ENCODE data around the gene AZGP1.
"Not testable (repeated sequence)": the region's sequence is repeated elsewhere in the genome, so short reads cannot be mapped to it uniquely, and the experiment has no call there.

AZGP1 gene

DNA sequence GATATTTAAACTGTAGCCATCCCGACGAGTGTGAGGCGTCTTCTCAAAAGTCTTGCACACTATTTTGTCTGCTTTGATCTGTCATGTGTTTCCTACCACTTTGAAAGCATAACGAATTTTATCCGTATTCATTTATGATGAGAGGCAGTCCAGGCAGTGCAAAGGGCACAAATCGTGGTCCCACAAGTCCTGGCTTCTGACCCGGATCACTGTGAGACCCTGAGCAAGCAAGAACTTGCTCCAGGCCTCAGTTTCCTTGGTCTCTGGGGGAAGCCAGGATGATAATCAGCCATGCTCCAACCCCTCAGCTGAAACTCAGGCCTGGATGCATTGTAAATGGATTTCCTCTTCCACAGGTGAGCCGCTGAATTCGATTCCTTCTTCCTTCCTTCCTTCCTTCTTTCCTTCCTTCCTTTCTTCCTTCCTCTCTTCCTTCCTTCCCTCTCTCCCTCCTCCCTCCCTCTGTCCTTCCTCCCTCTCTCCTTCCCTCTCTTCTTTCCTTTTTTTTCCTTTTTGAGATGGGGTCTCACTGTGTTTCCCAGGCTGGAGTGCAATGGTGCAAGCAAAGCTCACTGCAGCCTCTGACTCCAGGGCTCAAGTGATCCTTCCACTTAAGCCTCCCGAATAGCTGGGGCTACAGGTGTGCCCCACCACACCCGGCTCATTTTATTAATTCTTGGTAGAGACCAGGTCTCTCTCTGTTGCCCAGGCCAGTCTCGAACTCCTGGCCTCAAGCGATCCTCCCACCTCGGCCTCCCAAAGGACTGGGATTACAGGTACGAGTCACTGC lies 21.1 kb upstream of the AZGP1 start:
- no peak for DNase-seq

DNA sequence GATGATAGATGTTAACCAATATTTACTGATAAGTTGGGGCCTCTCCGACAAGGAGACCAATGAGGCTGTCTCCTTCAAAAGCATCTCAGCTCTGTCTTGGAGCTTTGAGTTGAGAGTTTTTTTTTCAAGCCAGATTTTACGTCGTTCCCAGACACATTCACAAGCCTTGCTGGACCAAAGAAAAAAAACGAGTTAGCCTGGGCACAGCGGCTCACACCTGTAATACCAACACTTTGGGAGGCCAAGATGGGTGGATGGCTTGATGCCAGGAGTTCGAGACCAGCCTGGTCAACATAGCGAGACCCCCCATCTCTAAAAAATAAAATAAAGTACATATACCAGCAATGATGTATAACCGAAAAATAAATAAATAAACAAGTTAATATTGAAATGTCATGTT lies 19.0 kb upstream of the AZGP1 start:
- DNase-seq, result no peak

DNA sequence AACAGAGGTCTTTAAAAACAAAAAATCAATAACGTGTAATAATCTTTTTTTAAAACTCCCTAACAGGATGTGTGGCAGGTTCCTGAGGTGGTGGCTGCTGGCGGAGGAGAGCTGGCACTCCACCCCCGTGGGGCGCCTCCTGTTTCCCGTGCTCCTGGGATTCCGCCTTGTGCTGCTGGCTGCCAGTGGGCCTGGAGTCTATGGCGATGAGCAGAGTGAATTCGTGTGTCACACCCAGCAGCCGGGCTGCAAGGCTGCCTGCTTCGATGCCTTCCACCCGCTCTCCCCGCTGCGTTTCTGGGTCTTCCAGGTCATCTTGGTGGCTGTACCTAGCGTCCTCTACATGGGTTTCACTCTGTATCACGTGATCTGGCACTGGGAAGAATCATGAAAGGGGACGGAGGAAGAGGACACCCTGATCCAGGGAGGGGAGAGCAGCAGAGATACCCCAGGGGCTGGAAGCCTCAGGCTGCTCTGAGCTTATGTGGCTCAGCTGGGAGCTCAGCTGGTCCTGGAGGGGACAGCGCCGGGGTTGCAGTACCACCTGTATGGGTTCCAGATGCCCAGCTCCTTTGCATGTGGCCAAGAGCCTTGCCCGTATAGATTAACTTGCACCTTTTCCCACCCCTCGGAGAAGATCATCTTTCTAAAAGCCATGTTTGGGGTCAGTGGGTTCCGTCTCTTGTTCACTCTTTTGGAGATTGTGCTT lies 16.7 kb upstream of the AZGP1 start:
- no peak for DNase-seq

DNA sequence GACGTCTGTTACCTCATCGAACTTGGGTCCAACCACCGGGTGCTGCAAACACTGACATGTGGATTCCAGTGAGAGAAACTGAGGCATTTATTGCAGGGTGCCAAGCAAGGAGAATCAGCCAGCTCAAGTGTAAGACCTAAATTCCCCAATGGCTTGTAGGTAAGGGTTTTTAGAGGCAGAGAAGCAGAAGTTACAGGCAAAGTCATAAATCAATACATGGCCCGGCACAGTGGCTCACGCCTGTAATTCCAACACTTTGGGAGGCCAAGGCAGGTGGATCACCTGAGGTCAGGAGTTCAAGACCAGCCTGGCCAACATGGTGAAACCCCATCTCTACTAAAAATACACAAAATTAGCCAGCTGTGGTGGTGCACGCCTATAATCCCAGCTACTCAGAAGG lies 15.7 kb upstream of the AZGP1 start:
- not testable (repeated sequence) for DNase-seq

DNA sequence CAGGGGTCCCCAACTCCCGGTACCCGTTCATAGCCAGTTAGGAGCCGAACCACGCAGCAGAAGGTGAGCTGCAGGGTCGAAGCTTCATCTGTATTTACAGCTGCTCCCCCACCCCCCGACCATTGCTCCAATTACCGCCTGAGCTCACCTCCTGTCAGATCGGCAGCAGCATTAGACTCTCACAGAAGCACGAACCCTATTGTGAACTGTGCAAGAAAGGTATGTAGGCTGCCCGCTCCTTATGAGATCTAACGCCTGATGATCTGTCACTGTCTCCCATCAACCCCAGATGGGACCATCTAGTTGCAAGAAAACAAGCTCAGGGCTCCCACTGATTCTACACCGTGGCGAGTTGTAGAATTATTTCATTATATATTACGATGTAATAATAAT lies 14.6 kb upstream of the AZGP1 start:
- no peak for DNase-seq

DNA sequence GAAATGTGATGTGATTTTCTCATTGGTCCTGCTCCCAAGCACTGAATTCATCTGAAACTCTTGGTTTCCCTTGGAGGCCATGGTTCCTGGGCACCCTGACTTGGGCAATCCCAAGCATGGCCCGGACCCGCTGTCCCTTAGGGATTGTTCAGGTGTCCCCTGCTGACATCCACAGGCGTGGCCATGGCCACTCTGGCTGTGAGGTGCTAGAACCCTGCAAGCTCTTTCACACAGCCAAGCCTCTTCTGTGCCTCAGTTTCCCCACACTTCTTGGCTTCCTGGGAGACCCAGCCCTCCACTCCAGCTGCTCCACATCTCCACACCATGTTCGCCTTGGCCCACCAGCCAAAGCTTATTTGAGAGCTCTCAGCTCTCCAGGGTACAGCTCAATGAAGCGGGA lies 12.0 kb upstream of the AZGP1 start:
- no peak for DNase-seq

DNA sequence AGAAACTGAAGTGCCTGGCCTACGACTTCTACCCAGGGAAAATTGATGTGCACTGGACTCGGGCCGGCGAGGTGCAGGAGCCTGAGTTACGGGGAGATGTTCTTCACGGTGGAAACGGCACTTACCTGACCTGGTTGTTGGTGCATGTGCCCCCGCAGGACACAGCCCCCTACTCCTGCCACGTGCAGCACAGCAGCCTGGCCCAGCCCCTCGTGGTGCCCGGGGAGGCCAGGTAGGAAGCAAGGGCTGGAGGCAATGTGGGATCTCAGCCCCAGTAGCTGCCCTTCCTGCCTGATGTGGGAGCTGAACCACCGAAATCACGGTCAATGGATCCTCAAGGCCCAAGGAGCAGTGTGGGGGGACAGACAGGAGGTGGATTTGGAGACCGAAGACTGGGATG lies 11.5 kb upstream of the AZGP1 start:
- DNase-seq, result not testable (repeated sequence)

DNA sequence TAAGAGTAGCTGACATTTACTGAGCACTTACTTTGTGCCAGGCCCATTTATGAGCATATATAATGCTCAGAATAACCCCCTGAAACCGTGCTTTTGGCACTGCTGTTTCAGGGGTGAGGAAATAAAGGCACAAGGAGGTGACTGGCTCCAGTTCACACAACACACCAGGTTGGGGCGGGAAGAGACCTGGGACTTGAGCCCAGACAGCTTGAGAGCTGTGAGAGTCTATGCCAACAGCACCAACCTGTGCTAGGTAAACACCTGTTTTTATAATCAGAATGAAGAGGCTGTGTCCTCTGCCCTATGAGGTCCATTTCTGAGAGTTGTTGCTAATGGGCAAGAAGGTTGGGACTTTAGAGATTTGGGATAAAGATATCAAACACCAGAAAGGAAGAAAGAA lies 8.8 kb upstream of the AZGP1 start:
- no peak for DNase-seq

GRCh38 chr7:99981066-99981465 lies 5.2 kb upstream of the AZGP1 start:
- not testable (repeated sequence) for DNase-seq

DNA sequence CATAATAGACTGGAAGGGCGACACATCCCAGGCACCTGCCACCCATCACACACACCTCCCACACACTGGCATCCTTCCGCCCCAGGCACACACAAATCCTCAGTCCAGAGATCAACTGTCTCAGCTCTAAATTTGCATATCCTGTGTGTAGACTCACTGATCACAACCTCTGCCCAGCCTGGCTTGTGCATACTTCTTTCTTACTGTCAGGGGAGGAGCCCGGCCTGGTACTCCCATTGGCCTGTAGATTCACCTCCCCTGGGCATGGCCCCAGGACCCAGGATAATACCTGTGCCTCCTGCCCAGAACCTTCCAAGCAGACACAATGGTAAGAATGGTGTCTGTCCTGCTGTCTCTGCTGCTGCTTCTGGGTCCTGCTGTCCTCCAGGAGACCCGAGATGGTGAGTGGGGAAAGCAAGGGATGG lies 4.6 kb upstream of the AZGP1 start:
- DNase-seq, result not testable (repeated sequence)

- peak; percentile 3 to 13 for DNase-seq
These were observed 4.0 kb upstream of the AZGP1 start for GRCh38 chr7:99979814-99980225.

GRCh38 chr7:99976626-99977025 lies 795 bp upstream of the AZGP1 start:
- no peak for DNase-seq

GRCh38 chr7:99974681-99975080 lies 1.1 kb downstream of the AZGP1 start:
- no peak for DNase-seq

GRCh38 chr7:99973817-99974216 lies 2.0 kb downstream of the AZGP1 start:
- DNase-seq, result not testable (repeated sequence)

DNA sequence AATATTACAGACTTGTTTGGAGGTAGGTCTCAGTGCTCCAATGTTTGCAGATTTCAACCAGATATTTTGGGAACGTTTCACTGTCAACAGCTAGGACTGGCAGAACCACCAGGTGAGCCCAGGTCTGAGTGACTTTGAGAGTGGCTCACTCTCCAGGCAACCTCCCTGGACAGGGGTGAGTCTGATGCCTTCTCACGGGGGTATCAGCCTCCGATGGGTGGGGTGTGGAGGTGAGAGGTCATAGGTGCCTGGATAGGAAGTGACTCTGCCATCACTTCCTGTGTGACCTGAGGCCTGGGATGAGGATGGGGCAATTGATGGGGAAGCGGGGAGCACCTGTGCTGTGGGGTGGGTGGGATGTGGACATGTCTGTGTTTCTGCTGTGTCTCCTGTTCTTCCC lies 4.6 kb downstream of the AZGP1 start:
- DNase-seq, result no peak

GRCh38 chr7:99969813-99970212 lies 6.0 kb downstream of the AZGP1 start:
- not testable (repeated sequence) for DNase-seq

DNA sequence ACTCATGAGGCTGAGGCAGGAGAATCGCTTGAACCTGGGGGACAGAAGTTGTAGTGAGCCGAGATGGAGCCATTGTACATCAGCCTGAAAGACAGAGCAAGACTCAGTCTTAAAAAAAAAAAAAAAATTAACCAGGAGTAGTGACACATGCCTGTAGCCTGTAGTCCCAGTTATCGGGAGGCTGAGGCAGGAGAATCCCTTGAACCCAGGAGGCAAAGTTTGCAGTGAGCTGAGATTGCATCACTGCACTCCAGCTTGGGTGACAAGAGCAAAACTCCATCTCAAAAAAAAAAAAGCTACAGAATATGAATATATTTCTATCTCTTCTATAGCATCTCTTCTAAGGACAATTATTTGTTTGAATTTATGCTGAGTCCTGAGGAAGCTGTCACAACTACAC lies 6.5 kb downstream of the AZGP1 start:
- no peak for DNase-seq

- no peak for DNase-seq
These were observed 17.1 kb downstream of the AZGP1 start for GRCh38 chr7:99958564-99959227.

- no peak for DNase-seq
These were observed 20.6 kb downstream of the AZGP1 start for GRCh38 chr7:99955247-99955646.

DNA sequence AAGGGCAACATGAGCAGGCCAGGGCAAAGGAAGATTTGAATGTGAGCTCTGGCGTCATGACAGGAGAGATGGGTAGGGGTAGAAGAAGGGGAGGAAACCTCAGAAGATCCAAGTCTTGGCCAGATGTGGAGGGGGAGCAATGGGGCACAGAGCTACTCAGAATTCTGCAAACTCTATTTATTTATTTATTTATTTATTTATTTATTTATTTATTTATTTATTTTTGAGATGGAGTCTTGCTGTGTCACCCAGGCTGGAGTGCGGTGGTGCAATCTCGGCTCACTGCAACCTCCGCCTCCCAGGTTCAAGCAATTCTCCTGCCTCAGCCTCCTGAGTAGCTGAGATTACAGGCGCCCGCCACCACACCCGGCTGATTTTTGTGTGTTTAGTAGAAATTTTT lies 21.2 kb downstream of the AZGP1 start:
- not testable (repeated sequence) for DNase-seq

DNA sequence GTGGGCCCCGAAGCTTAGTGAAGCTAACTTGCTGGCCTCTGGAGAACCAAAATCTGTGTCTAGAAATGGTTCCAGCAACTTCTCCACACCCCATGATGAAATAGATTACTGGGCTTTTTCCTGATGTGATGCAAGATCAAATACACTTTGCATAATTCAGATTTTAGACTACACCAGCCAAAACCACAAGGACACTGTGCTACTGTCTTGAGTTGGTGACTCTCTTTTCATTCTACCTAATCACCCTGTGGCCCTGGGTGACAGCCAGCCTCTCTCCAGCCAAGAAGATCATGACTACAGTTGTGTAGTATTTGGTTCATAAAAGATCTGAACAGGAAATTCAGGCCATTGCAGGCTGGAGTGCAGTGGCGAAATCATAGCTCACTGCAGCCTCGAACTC lies 22.2 kb downstream of the AZGP1 start:
- DNase-seq, result peak; percentile 73 to 83

GRCh38 chr7:99952649-99953048 lies 23.2 kb downstream of the AZGP1 start:
- not testable (repeated sequence) for DNase-seq

DNA sequence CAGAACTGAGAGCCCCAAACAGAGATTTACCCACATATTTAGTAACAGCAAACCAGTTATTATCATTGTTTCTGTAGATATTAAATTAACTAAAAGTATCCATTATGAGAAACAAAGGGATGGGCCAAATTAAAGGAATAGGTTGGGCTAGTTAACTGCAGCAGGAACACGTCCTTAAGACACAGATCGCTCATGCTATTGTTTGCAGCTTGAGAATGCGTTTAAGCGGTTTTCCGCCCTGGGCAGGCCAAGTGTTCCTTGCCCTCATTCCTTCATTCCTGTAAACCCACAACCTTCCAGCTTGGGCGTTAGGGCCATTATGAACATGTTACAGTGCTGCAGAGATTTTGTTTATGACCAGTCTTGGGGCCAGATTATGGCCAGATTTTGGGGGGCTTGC lies 25.0 kb downstream of the AZGP1 start:
- DNase-seq, result not testable (repeated sequence)

Data from AML-193 (cell line).